SK-N-SH treated with all-trans-retinoic acid at 6 μM for 48 hours (cell line): ENCODE results near the gene CHAF1A.

Experiments used
- ATAC-seq: fragments of 200-7000 bp; cut with Tn5 transposase; 3 replicates; pipeline ENCODE4 v1.9.1; 2020; ENCODE audit warnings: mild to moderate bottlenecking, moderate library complexity
- BACH2 ChIP-seq: fragments of 250-450 bp; sonication (Bioruptor Pico); IDR thresholded peaks from 2 replicates; pipeline ENCODE4 v1.9.0; 2021; ENCODE audit warnings: mild to moderate bottlenecking, borderline replicate concordance
- CREB5 ChIP-seq: fragments of 250-450 bp; sonication (Bioruptor Pico); IDR thresholded peaks from 2 replicates; pipeline ENCODE4 v1.5.1; 2020; ENCODE audit warnings: low read depth, mild to moderate bottlenecking, moderate library complexity
- CSRNP3 ChIP-seq: fragments of 250-450 bp; sonication (Bioruptor Pico); IDR thresholded peaks from 2 replicates; pipeline ENCODE4 v1.5.1; 2021; ENCODE audit warnings: mild to moderate bottlenecking, moderate library complexity
- ESRRG ChIP-seq: fragments of 250-450 bp; sonication (Bioruptor Pico); IDR thresholded peaks from 2 replicates; pipeline ENCODE4 v1.6.1; 2021; ENCODE audit warnings: mild to moderate bottlenecking
- GLIS3 ChIP-seq: fragments of 250-450 bp; sonication (Bioruptor Pico); IDR thresholded peaks from 2 replicates; pipeline ENCODE4 v1.5.0; 2020; ENCODE audit warnings: mild to moderate bottlenecking, moderate library complexity
- ISL1 ChIP-seq: fragments of 250-450 bp; sonication (Bioruptor Pico); IDR thresholded peaks from 2 replicates; pipeline ENCODE4 v2.1.2; 2022; ENCODE audit warnings: mild to moderate bottlenecking, moderate library complexity
- OSR1 ChIP-seq: fragments of 250-450 bp; sonication (Bioruptor Pico); IDR thresholded peaks from 2 replicates; pipeline ENCODE4 v1.8.0; 2022; ENCODE audit warnings: moderate library complexity, mild to moderate bottlenecking, inconsistent platforms
- POU6F1 ChIP-seq: fragments of 250-450 bp; sonication (Bioruptor Pico); IDR thresholded peaks from 2 replicates; pipeline ENCODE4 v1.8.0; 2021; ENCODE audit warnings: low read depth, mild to moderate bottlenecking, moderate library complexity, borderline replicate concordance
- RARB ChIP-seq: fragments of 250-450 bp; sonication (Bioruptor Pico); IDR thresholded peaks from 2 replicates; pipeline ENCODE4 v1.8.0; 2021; ENCODE audit warnings: mild to moderate bottlenecking, moderate library complexity
- SNAI2 ChIP-seq: fragments of 250-450 bp; sonication (Bioruptor Pico); IDR thresholded peaks from 2 replicates; pipeline ENCODE4 v1.5.0; 2020; ENCODE audit warnings: mild to moderate bottlenecking, moderate library complexity
- TOX ChIP-seq: fragments of 250-450 bp; sonication (Bioruptor Pico); IDR thresholded peaks from 2 replicates; pipeline ENCODE4 v1.8.0; 2021; ENCODE audit warnings: mild to moderate bottlenecking, moderate library complexity, borderline replicate concordance
- ZC3H10 ChIP-seq: fragments of 250-450 bp; sonication (Bioruptor Pico); IDR thresholded peaks from 2 replicates; pipeline ENCODE4 v1.5.1; 2021; ENCODE audit warnings: mild to moderate bottlenecking, moderate library complexity
- ZFP3 ChIP-seq: fragments of 250-450 bp; sonication (Bioruptor Pico); IDR thresholded peaks from 2 replicates; pipeline ENCODE4 v1.5.0; 2020; ENCODE audit warnings: mild to moderate bottlenecking, moderate library complexity
- ZFP30 ChIP-seq: fragments of 450-650 bp; formaldehyde crosslinking; IDR thresholded peaks from 2 replicates; pipeline ENCODE4 v1.5.0; 2022; ENCODE audit warnings: mild to moderate bottlenecking, moderate library complexity
- ZNF565 ChIP-seq: fragments of 450-650 bp; formaldehyde crosslinking; conservative IDR thresholded peaks from 2 replicates; pipeline ENCODE4 v1.5.0; 2020; ENCODE audit warnings: low read depth, mild to moderate bottlenecking, moderate library complexity
- ZNF8 ChIP-seq: fragments of 450-650 bp; formaldehyde crosslinking; IDR thresholded peaks from 2 replicates; pipeline ENCODE4 v1.5.0; 2020; ENCODE audit warnings: mild to moderate bottlenecking, moderate library complexity
- TF ChIP-seq, protein P1 (sequence below): fragments of 250-450 bp; sonication (Bioruptor Pico); IDR thresholded peaks from 2 replicates; pipeline ENCODE4 v1.8.0; 2020; ENCODE audit warnings: mild to moderate bottlenecking, moderate library complexity, borderline replicate concordance
- TF ChIP-seq, protein P2 (sequence below): fragments of 250-450 bp; sonication (Bioruptor Pico); IDR thresholded peaks from 2 replicates; pipeline ENCODE4 v1.5.0; 2020; ENCODE audit warnings: mild to moderate bottlenecking, moderate library complexity

CHAF1A gene

GRCh38 chr19:4409123-4409933 lies 6.9 kb downstream of the CHAF1A start:
- no peak for ATAC-seq
- TF ChIP-seq ESRRG (no peak), ZNF565 (no peak), CSRNP3 (CRISPR knock-in tag) (no peak), ZFP30 (CRISPR knock-in tag) (no peak), OSR1 (no peak), SNAI2 (no peak), ZFP3 (CRISPR knock-in tag) (no peak), TOX (CRISPR knock-in tag) (no peak), CREB5 (no peak), ZC3H10 (no peak), POU6F1 (CRISPR knock-in tag) (no peak), ISL1 (CRISPR knock-in tag) (no peak), ZNF8 (no peak)
- TF ChIP-seq, protein P1, sequence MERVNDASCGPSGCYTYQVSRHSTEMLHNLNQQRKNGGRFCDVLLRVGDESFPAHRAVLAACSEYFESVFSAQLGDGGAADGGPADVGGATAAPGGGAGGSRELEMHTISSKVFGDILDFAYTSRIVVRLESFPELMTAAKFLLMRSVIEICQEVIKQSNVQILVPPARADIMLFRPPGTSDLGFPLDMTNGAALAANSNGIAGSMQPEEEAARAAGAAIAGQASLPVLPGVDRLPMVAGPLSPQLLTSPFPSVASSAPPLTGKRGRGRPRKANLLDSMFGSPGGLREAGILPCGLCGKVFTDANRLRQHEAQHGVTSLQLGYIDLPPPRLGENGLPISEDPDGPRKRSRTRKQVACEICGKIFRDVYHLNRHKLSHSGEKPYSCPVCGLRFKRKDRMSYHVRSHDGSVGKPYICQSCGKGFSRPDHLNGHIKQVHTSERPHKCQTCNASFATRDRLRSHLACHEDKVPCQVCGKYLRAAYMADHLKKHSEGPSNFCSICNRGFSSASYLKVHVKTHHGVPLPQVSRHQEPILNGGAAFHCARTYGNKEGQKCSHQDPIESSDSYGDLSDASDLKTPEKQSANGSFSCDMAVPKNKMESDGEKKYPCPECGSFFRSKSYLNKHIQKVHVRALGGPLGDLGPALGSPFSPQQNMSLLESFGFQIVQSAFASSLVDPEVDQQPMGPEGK (CRISPR knock-in tag), result no peak

GRCh38 chr19:4413588-4413987 lies 11.1 kb downstream of the CHAF1A start:
- TF ChIP-seq OSR1 (no peak), ZFP3 (CRISPR knock-in tag) (no peak), ESRRG (no peak), ZFP30 (CRISPR knock-in tag) (no peak), ZNF8 (no peak), CSRNP3 (CRISPR knock-in tag) (no peak), TOX (CRISPR knock-in tag) (no peak), GLIS3 (CRISPR knock-in tag) (no peak)
- TF ChIP-seq, protein P1 (CRISPR knock-in tag), result no peak

GRCh38 chr19:4414144-4414799 lies 11.8 kb downstream of the CHAF1A start:
- ATAC-seq, result no peak; the same call in 2 of the 3 replicates
- no peak for TF ChIP-seq ZNF8
- TF ChIP-seq CSRNP3 (CRISPR knock-in tag), result no peak
- TF ChIP-seq OSR1, result no peak
- TF ChIP-seq, protein P2, sequence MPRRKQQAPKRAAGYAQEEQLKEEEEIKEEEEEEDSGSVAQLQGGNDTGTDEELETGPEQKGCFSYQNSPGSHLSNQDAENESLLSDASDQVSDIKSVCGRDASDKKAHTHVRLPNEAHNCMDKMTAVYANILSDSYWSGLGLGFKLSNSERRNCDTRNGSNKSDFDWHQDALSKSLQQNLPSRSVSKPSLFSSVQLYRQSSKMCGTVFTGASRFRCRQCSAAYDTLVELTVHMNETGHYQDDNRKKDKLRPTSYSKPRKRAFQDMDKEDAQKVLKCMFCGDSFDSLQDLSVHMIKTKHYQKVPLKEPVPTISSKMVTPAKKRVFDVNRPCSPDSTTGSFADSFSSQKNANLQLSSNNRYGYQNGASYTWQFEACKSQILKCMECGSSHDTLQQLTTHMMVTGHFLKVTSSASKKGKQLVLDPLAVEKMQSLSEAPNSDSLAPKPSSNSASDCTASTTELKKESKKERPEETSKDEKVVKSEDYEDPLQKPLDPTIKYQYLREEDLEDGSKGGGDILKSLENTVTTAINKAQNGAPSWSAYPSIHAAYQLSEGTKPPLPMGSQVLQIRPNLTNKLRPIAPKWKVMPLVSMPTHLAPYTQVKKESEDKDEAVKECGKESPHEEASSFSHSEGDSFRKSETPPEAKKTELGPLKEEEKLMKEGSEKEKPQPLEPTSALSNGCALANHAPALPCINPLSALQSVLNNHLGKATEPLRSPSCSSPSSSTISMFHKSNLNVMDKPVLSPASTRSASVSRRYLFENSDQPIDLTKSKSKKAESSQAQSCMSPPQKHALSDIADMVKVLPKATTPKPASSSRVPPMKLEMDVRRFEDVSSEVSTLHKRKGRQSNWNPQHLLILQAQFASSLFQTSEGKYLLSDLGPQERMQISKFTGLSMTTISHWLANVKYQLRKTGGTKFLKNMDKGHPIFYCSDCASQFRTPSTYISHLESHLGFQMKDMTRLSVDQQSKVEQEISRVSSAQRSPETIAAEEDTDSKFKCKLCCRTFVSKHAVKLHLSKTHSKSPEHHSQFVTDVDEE (CRISPR knock-in tag), result no peak
- TF ChIP-seq, protein P1 (CRISPR knock-in tag), result no peak
- no peak for TF ChIP-seq ISL1 (CRISPR knock-in tag)
- TF ChIP-seq ZC3H10, result no peak
- TF ChIP-seq RARB, result no peak
- no peak for TF ChIP-seq SNAI2
- TF ChIP-seq BACH2, result no peak

More at GRCh38 chr19:4413588-4413987, 11.1 kb downstream of the CHAF1A start:
- ATAC-seq, result no peak
